ENCODE data around the gene LCOR.

Gene LCOR

DNA sequence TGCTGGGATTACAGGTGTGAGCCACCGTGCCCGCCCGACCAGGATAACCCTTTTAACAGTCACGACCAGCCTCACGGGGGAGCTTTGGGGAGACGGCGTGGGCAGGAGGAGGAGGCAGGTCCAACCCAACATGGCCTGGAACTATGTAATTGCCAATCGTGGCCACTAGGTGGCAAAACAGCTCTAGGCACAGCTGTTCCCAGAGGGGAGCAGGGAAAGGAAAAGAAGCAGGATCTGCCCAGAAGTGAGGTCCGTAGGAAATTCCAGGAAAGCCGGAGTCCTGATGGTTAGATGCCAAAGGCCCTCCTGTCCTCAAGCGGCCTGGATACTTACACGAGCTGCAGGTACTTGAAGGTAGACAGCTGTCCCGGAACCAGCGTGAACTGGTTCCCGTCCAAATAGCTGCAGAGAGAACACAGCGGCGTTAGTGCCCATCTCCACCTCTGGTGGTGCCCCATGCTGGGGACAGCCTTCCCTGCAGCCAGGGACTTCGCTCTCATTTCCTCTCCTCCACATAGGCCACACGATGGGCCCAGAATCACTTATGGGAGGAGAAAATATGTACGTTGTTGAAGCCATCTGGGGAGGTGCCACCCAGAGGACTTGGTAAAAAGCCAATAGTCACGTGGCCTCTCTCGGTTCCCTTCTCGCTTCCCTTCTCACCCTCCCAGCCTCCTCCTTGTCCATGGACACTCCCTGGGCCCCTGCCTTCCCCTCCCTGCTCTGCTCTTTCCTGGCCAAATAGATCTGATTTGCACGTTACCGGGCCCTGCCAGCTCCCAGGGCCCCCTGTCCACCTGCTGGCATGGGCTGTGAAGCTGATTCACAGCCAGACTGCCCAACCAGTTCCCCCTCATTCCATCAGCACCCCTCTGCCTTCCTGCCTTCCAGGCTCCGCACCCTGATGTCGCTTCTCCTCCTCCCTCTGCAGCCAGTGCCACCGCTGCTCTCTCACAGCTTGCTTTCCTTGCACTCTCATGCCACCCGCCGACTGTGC is 205.6 kb downstream of the LCOR start:
- DNase-seq: peak; percentile 87

- no peak for DNase-seq
Measured at GRCh38 chr10:97038688-97039087, 206.6 kb downstream of the LCOR start.

GRCh38 chr10:97039538-97040247 is 207.6 kb downstream of the LCOR start:
- no peak for DNase-seq

- no peak for DNase-seq
Measured at GRCh38 chr10:97040248-97040584, 208.1 kb downstream of the LCOR start.

DNA sequence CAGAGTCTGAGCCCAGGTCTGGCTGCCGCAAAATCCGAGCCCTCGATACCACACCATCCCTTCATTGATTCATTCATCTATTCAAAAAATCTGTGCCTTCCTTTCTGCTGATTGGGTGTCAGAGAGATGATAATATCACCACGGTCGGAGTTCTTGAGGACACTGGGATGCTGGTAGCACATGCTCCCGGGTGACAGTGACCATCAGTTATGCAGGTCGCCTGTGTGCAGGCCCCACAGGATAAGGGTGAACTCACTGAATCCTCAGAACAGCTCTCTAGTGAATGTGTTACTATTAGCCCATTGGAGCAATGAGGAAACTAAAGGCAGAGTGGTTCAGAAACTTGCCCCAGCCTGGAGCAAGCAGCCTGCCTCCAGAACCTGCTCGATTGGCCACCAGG is 208.6 kb downstream of the LCOR start:
- DNase-seq: no peak

DNA sequence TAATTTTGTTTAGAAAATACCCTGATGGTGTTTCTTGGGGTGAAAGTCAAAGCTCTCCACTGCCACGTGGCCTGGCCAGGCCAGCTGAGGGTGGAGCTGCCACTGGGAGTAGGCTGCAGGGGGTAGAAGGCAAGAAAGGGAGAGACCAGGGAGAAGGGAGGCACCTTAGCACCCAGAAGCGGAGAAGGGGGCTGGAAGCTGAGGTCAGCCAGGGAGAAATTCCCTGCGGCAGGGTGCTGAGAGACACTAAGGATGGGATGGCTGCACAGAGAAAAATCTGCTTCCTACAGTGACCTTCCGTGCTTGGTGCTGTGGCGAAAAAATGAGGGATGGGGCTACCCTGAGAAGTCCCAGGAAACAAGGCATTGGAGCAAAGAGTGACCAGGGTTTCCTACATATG is 210.0 kb downstream of the LCOR start:
- no peak for DNase-seq

DNA sequence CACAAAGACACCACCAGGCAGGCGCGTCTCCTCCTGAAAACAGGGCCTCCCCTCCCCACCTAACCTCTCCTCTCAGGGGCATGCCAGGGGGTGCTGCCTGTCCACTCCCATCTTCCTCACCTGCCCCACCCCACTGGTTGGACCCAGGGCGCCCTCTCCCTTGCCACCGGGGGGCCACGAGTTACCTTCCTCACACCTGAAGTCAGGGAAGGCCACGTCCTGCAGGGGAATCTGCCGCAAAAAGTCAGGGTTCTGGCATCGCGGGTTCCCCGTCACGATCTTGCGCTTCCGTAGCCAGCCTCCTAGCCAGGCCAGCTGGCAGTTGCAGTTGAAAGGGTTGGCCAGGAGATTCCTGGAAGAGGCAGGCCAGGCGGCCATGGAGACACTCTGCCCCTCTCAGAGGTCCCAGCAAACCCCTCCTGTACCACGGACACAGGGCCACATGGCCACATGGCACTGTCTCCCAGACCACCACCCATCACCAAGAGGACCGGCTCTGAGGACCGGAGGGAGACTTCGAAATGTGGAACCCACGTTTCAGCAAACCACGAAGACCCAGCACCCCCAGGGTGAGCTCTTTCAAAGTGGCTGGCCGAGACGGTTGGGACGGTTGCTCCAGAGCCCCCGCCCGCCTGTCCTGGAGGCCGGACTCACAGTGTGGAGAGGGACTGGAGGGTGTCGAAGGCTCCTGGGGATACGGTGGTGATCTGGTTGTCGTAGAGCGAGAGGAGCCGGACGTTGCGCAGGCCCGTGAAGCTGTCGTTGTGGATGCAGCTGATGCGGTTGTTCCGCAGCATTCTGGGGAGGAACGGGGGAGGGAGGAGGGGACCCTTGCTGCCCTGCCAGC is 210.8 kb downstream of the LCOR start:
- DNase-seq: no peak

- no peak for DNase-seq
Measured at GRCh38 chr10:97043563-97043855, 211.4 kb downstream of the LCOR start.

Measured in activated effector memory CD4-positive, alpha-beta T cell treated with anti-CD3 and anti-CD28 coated beads, Interleukin-2, amount 50 U/mL, for 16 hours (primary cell).